H9 (cell line): ENCODE results near the gene MOCS1. TPM values are rescaled to one million over a fixed set of nuclear protein-coding genes. Genes with fewer than 3 reads are reported as not detected.

Experiments
- DNase-seq: peaks from one replicate; pipeline ENCODE4 v3.0.0-alpha.2; 2017
- H2AFZ ChIP-seq: one replicate; pipeline ENCODE4 v1.6.1; 2013; ENCODE audit warnings: mild to moderate bottlenecking, low read length, control low read depth, moderate library complexity
- H2AK5ac ChIP-seq: 2 replicates; pipeline ENCODE4 v1.6.1; 2013; ENCODE audit warnings: low read length, control low read depth, mixed read lengths; ENCODE audit not compliant: insufficient read length
- H2BK120ac ChIP-seq: one replicate; pipeline ENCODE4 v1.6.1; 2013; ENCODE audit warnings: low read depth, mild to moderate bottlenecking, low read length, control low read depth, inconsistent platforms; ENCODE audit not compliant: poor library complexity, severe bottlenecking
- H2BK12ac ChIP-seq: 2 replicates; pipeline ENCODE4 v1.6.1; 2013; ENCODE audit warnings: low read length, control low read depth, mixed read lengths, low read depth; ENCODE audit not compliant: insufficient read length
- H2BK15ac ChIP-seq: 2 replicates; pipeline ENCODE4 v1.6.1; 2013; ENCODE audit warnings: low read depth, low read length, control low read depth
- H2BK20ac ChIP-seq: one replicate; pipeline ENCODE4 v1.6.1; 2013; ENCODE audit warnings: low read depth, mild to moderate bottlenecking, low read length, control low read depth, inconsistent platforms; ENCODE audit not compliant: poor library complexity, severe bottlenecking
- H2BK5ac ChIP-seq: 2 replicates; pipeline ENCODE4 v1.6.1; 2013; ENCODE audit warnings: low read length, control low read depth, mixed read lengths; ENCODE audit not compliant: insufficient read length
- H3K14ac ChIP-seq: 2 replicates; pipeline ENCODE4 v1.6.1; 2013; ENCODE audit warnings: low read length, control low read depth; ENCODE audit not compliant: insufficient read depth
- H3K18ac ChIP-seq: 2 replicates; pipeline ENCODE4 v1.6.1; 2013; ENCODE audit warnings: low read depth, mild to moderate bottlenecking, mixed read lengths, low read length, control low read depth; ENCODE audit not compliant: insufficient read length
- H3K23ac ChIP-seq: 2 replicates; pipeline ENCODE4 v1.6.1; 2013; ENCODE audit warnings: low read length, control low read depth, mixed read lengths, low read depth; ENCODE audit not compliant: insufficient read length
- H3K23me2 ChIP-seq: 2 replicates; pipeline ENCODE4 v1.6.1; 2013; ENCODE audit warnings: low read depth, mild to moderate bottlenecking, mixed read lengths, low read length, control low read depth; ENCODE audit not compliant: insufficient read length, poor library complexity, severe bottlenecking
- H3K27ac ChIP-seq: 2 replicates; pipeline ENCODE4 v1.5.1; 2013; ENCODE audit warnings: low read length, control low read depth, mixed read lengths, low read depth; ENCODE audit not compliant: insufficient read length
- H3K27me3 ChIP-seq: 2 replicates; pipeline ENCODE4 v1.6.1; 2013; ENCODE audit warnings: low read length, control low read depth, inconsistent platforms; ENCODE audit not compliant: insufficient read depth
- H3K4ac ChIP-seq: 2 replicates; pipeline ENCODE4 v1.6.1; 2013; ENCODE audit warnings: low read depth, mild to moderate bottlenecking, control low read depth, inconsistent platforms, low read length, moderate library complexity
- H3K4me1 ChIP-seq: 2 replicates; pipeline ENCODE4 v1.6.1; 2013; ENCODE audit warnings: low read length, control low read depth, inconsistent platforms; ENCODE audit not compliant: insufficient read depth
- H3K4me2 ChIP-seq: 2 replicates; pipeline ENCODE4 v1.6.1; 2013; ENCODE audit warnings: low read length, control low read depth, mixed read lengths; ENCODE audit not compliant: insufficient read length, insufficient read depth
- H3K56ac ChIP-seq: 2 replicates; pipeline ENCODE4 v1.6.1; 2013; ENCODE audit warnings: low read depth, mild to moderate bottlenecking, mixed read lengths, low read length, control low read depth; ENCODE audit not compliant: insufficient read length
- H3K79me1 ChIP-seq: 2 replicates; pipeline ENCODE4 v1.6.1; 2013; ENCODE audit warnings: low read depth, mild to moderate bottlenecking, moderate library complexity, low read length, control low read depth, inconsistent platforms; ENCODE audit not compliant: insufficient read depth, poor library complexity, severe bottlenecking
- H3K79me2 ChIP-seq: 2 replicates; pipeline ENCODE4 v1.6.1; 2013; ENCODE audit warnings: low read length, control low read depth, inconsistent platforms; ENCODE audit not compliant: insufficient read depth
- H3K9ac ChIP-seq: 2 replicates; pipeline ENCODE4 v1.6.1; 2013; ENCODE audit warnings: low read length, control low read depth, mixed read lengths; ENCODE audit not compliant: insufficient read length; ENCODE audit errors: extremely low read depth
- H3K9me3 ChIP-seq: one replicate; pipeline ENCODE4 v1.6.1; 2013; ENCODE audit warnings: low read depth, low read length, inconsistent platforms; ENCODE audit not compliant: control insufficient read depth
- H3T11ph ChIP-seq: one replicate; pipeline ENCODE4 v1.6.1; 2013; ENCODE audit warnings: mild to moderate bottlenecking, low read length, control low read depth, inconsistent platforms
- H4K20me1 ChIP-seq: one replicate; pipeline ENCODE4 v1.6.1; 2013; ENCODE audit not compliant: control insufficient read depth, insufficient read length, insufficient read depth
- H4K5ac ChIP-seq: 2 replicates; pipeline ENCODE4 v1.6.1; 2013; ENCODE audit warnings: low read depth, mild to moderate bottlenecking, mixed read lengths, low read length, control low read depth; ENCODE audit not compliant: insufficient read length
- H4K8ac ChIP-seq: replicated peaks from 2 replicates; pipeline ENCODE4 v1.6.1; 2013; ENCODE audit warnings: low read length, control low read depth, mixed read lengths, low read depth; ENCODE audit not compliant: insufficient read length
- H4K91ac ChIP-seq: 2 replicates; pipeline ENCODE4 v1.6.1; 2013; ENCODE audit warnings: low read depth, mild to moderate bottlenecking, moderate library complexity, mixed read lengths, low read length, control low read depth; ENCODE audit not compliant: insufficient read length
- H3K27ac Mint-ChIP-seq, 3 experiments: 2 replicates in 2 of 3; 3 replicates in 1 of 3; pipeline ENCODE4 v1.8.0; 2020 to 2021; ENCODE audit warnings: mixed read lengths in 3 of 3, mild to moderate bottlenecking in 1 of 3, moderate library complexity in 1 of 3
- H3K27me3 Mint-ChIP-seq: 2 replicates; pipeline ENCODE4 v1.8.0; 2021; ENCODE audit warnings: low read depth, mild to moderate bottlenecking, moderate library complexity, mixed read lengths
- H3K36me3 Mint-ChIP-seq, 3 experiments: 2 replicates in 2 of 3; 3 replicates in 1 of 3; pipeline ENCODE4 v1.8.0; 2020 to 2021; ENCODE audit warnings: low read depth in 3 of 3, mixed read lengths in 3 of 3; ENCODE audit not compliant: insufficient read depth in 1 of 3
- H3K4me1 Mint-ChIP-seq, 2 experiments: 2 replicates each; pipeline ENCODE4 v1.8.0; 2020; ENCODE audit warnings: mixed read lengths in 2 of 2
- H3K4me3 Mint-ChIP-seq, 2 experiments: 2 replicates in 1 of 2; 3 replicates in 1 of 2; pipeline ENCODE4 v1.8.0; 2020 to 2021; ENCODE audit warnings: mild to moderate bottlenecking in 2 of 2, mixed read lengths in 2 of 2, moderate library complexity in 1 of 2
- H3K9me3 Mint-ChIP-seq, 2 experiments: 2 replicates in 1 of 2; 3 replicates in 1 of 2; pipeline ENCODE4 v1.8.0; 2020; ENCODE audit warnings: mild to moderate bottlenecking in 2 of 2, mixed read lengths in 2 of 2, moderate library complexity in 1 of 2
- CTCF ChIP-seq: fragments of 200-600 bp; sonication (generic); conservative IDR thresholded peaks from 3 replicates; pipeline ENCODE4 v1.8.0; 2021; ENCODE audit warnings: antibody characterized with exemption, mild to moderate bottlenecking
- total RNA-seq: library from RNA; stranded (reverse); gene quantifications from 2 replicates; pipeline ENCODE4 v1.2.1, GENCODE V29; 2021

MOCS1 gene
- total RNA-seq, 1 experiment from 2014 or later, result 15.2 TPM

- H3K4ac ChIP-seq, result no peak overlapping the region
- no peak overlapping the region for H4K5ac ChIP-seq
- no peaks in the 10 kb centered on the region for H3K23me2 ChIP-seq
- no peak overlapping the region for H2AK5ac ChIP-seq
- no peaks in the 10 kb centered on the region for H3K4me1 Mint-ChIP-seq
- DNase-seq, result no peak
- H3K4me1 ChIP-seq, result no peaks in the 10 kb centered on the region
- H3K27ac Mint-ChIP-seq, result no peak overlapping the region
- H3K9me3 Mint-ChIP-seq, result no peaks in the 10 kb centered on the region
- no peaks in the 10 kb centered on the region; a peak in 1 of 7 replicates for H3K36me3 Mint-ChIP-seq
- H3T11ph ChIP-seq, result no peak overlapping the region
- H2BK20ac ChIP-seq, result no peak overlapping the region
- no peak overlapping the region for H2BK12ac ChIP-seq
- H3K14ac ChIP-seq, result no peak overlapping the region
- H3K79me2 ChIP-seq, result no peaks in the 10 kb centered on the region
- no peaks in the 10 kb centered on the region for H3K27me3 ChIP-seq
- H2BK120ac ChIP-seq, result no peak overlapping the region
- TF ChIP-seq CTCF, result no peak
- H3K23ac ChIP-seq, result no peak overlapping the region
- no peak overlapping the region for H3K56ac ChIP-seq
- H3K18ac ChIP-seq, result no peak overlapping the region
- H4K8ac ChIP-seq, result no peak overlapping the region
- H4K91ac ChIP-seq, result no peak overlapping the region
- no peak overlapping the region for H2BK15ac ChIP-seq
- peaks cover 3% of the 10 kb centered on the region for H3K27me3 Mint-ChIP-seq
- no peaks in the 10 kb centered on the region for H4K20me1 ChIP-seq
- H2BK5ac ChIP-seq, result no peak overlapping the region
- H3K79me1 ChIP-seq, result no peaks in the 10 kb centered on the region
- no peak overlapping the region for H2AFZ ChIP-seq
- no peaks in the 10 kb centered on the region for H3K9me3 ChIP-seq
- H3K4me2 ChIP-seq, result no peak overlapping the region
- H3K9ac ChIP-seq, result no peak overlapping the region
- no peak overlapping the region for H3K27ac ChIP-seq
- no peak overlapping the region for H3K4me3 Mint-ChIP-seq
Observed at GRCh38 chr6:39876111-39876510, 58.2 kb downstream of the MOCS1 start.
